ENCODE results near the gene KRT16.

GRCh38 chr17:41592601-41593305 lies 19.8 kb downstream of the KRT16 start:
- TF ChIP-seq CTCF (IDR thresholded peaks at IDR 0.05) (no peak), POLR2A (IDR thresholded peaks at IDR 0.05) (no peak)
